ENCODE measurements around the gene M1AP. TPM values are rescaled to one million over a fixed set of nuclear protein-coding genes. Genes with fewer than 3 reads are reported as not detected.
"Not testable (repeated sequence)": the region's sequence is repeated elsewhere in the genome, so short reads cannot be mapped to it uniquely, and the experiment has no call there.

M1AP gene
- total RNA-seq, 1 experiment from 2014 or later: 0.11 TPM

- H3K27ac ChIP-seq (ENCODE audit: low read length): no peak overlapping the region
- DNase-seq: no peak
- H3K4me2 ChIP-seq (ENCODE audit: low read depth, low read length, poor library complexity, severe bottlenecking): no peak overlapping the region
- H3K27me3 ChIP-seq (ENCODE audit: low read length): 0 out of 2 replicates have a peak, but pooled peaks cover 3% of the 10 kb centered on the region
- no peak overlapping the region for H3K9ac ChIP-seq (ENCODE audit: low read length)
- H3K9me3 ChIP-seq (ENCODE audit: low read length): no peaks in the 10 kb centered on the region
- H3K9me2 ChIP-seq (replicated peaks; ENCODE audit: insufficient read depth, low read length): no peaks in the 10 kb centered on the region
- H3K4me3 ChIP-seq (ENCODE audit: low read length): no peak overlapping the region
- no peak overlapping the region for H2AFZ ChIP-seq (ENCODE audit: low read length)
- H3K4me1 ChIP-seq (ENCODE audit: low read length): peaks cover 5% of the 10 kb centered on the region
- H4K20me1 ChIP-seq (ENCODE audit: insufficient read depth, low read depth, low read length): no peaks in the 10 kb centered on the region
- no peaks in the 10 kb centered on the region for H3K36me3 ChIP-seq (ENCODE audit: insufficient read depth, low read length)
- H3K79me2 ChIP-seq (ENCODE audit: low read length): no peaks in the 10 kb centered on the region
These were observed 1.2 kb downstream of the M1AP start for GRCh38 chr2:74646834-74647482.

GRCh38 chr2:74646201-74646600 is 1.9 kb downstream of the M1AP start:
- Histone ChIP-seq H3K4me1 (ENCODE audit: low read length) (peaks cover 5% of the 10 kb centered on the region), H3K27ac (ENCODE audit: low read length) (no peak overlapping the region), H3K4me2 (ENCODE audit: low read depth, low read length, poor library complexity, severe bottlenecking) (no peak overlapping the region), H4K20me1 (ENCODE audit: insufficient read depth, low read depth, low read length) (no peaks in the 10 kb centered on the region), H3K9ac (ENCODE audit: low read length) (no peak overlapping the region), H2AFZ (ENCODE audit: low read length) (no peak overlapping the region), H3K79me2 (ENCODE audit: low read length) (no peaks in the 10 kb centered on the region), H3K9me2 (replicated peaks; ENCODE audit: insufficient read depth, low read length) (no peaks in the 10 kb centered on the region), H3K36me3 (ENCODE audit: insufficient read depth, low read length) (no peaks in the 10 kb centered on the region), H3K27me3 (ENCODE audit: low read length) (0 out of 2 replicates have a peak, but pooled peaks cover 3% of the 10 kb centered on the region), H3K9me3 (ENCODE audit: low read length) (no peaks in the 10 kb centered on the region), H3K4me3 (ENCODE audit: low read length) (no peak overlapping the region)
- no peak for DNase-seq

- H3K27ac ChIP-seq (ENCODE audit: low read length): no peak overlapping the region
- peaks cover 5% of the 10 kb centered on the region for H3K4me1 ChIP-seq (ENCODE audit: low read length)
- 0 out of 2 replicates have a peak, but pooled peaks cover 3% of the 10 kb centered on the region for H3K27me3 ChIP-seq (ENCODE audit: low read length)
- H3K4me2 ChIP-seq (ENCODE audit: low read depth, low read length, poor library complexity, severe bottlenecking): no peak overlapping the region
- H3K9ac ChIP-seq (ENCODE audit: low read length): no peak overlapping the region
- no peaks in the 10 kb centered on the region for H3K79me2 ChIP-seq (ENCODE audit: low read length)
- H4K20me1 ChIP-seq (ENCODE audit: insufficient read depth, low read depth, low read length): no peaks in the 10 kb centered on the region
- H3K9me3 ChIP-seq (ENCODE audit: low read length): no peaks in the 10 kb centered on the region
- H3K36me3 ChIP-seq (ENCODE audit: insufficient read depth, low read length): no peaks in the 10 kb centered on the region
- DNase-seq: no peak
- no peak overlapping the region for H3K4me3 ChIP-seq (ENCODE audit: low read length)
- no peaks in the 10 kb centered on the region for H3K9me2 ChIP-seq (replicated peaks; ENCODE audit: insufficient read depth, low read length)
- H2AFZ ChIP-seq (ENCODE audit: low read length): no peak overlapping the region
These were observed 2.8 kb downstream of the M1AP start for GRCh38 chr2:74645344-74645743.

GRCh38 chr2:74639550-74639949 is 8.6 kb downstream of the M1AP start:
- Histone ChIP-seq H3K4me1 (ENCODE audit: low read length) (no peaks in the 10 kb centered on the region), H3K9me2 (replicated peaks; ENCODE audit: insufficient read depth, low read length) (no peaks in the 10 kb centered on the region), H3K4me3 (ENCODE audit: low read length) (no peak overlapping the region), H3K36me3 (ENCODE audit: insufficient read depth, low read length) (no peaks in the 10 kb centered on the region), H3K9me3 (ENCODE audit: low read length) (no peaks in the 10 kb centered on the region), H3K27ac (ENCODE audit: low read length) (no peak overlapping the region), H3K9ac (ENCODE audit: low read length) (no peak overlapping the region), H3K79me2 (ENCODE audit: low read length) (no peaks in the 10 kb centered on the region), H3K4me2 (ENCODE audit: low read depth, low read length, poor library complexity, severe bottlenecking) (no peak overlapping the region), H3K27me3 (ENCODE audit: low read length) (peaks cover 3% of the 10 kb centered on the region; the same call in 1 of the 2 replicates), H4K20me1 (ENCODE audit: insufficient read depth, low read depth, low read length) (no peaks in the 10 kb centered on the region), H2AFZ (ENCODE audit: low read length) (no peak overlapping the region)
- DNase-seq: no peak

GRCh38 chr2:74632939-74633312 is 15.2 kb downstream of the M1AP start:
- Histone ChIP-seq H3K9me2 (replicated peaks; ENCODE audit: insufficient read depth, low read length) (no peaks in the 10 kb centered on the region), H3K27ac (ENCODE audit: low read length) (no peak overlapping the region), H3K4me1 (ENCODE audit: low read length) (no peaks in the 10 kb centered on the region), H3K79me2 (ENCODE audit: low read length) (no peaks in the 10 kb centered on the region), H3K9ac (ENCODE audit: low read length) (no peak overlapping the region), H3K27me3 (ENCODE audit: low read length) (no peaks in the 10 kb centered on the region; the same call in 1 of the 2 replicates), H4K20me1 (ENCODE audit: insufficient read depth, low read depth, low read length) (no peaks in the 10 kb centered on the region), H2AFZ (ENCODE audit: low read length) (no peak overlapping the region), H3K9me3 (ENCODE audit: low read length) (no peaks in the 10 kb centered on the region), H3K4me3 (ENCODE audit: low read length) (no peak overlapping the region), H3K36me3 (ENCODE audit: insufficient read depth, low read length) (no peaks in the 10 kb centered on the region), H3K4me2 (ENCODE audit: low read depth, low read length, poor library complexity, severe bottlenecking) (no peak overlapping the region)
- no peak for DNase-seq

GRCh38 chr2:74632209-74632938 is 15.8 kb downstream of the M1AP start:
- Histone ChIP-seq H3K4me2 (ENCODE audit: low read depth, low read length, poor library complexity, severe bottlenecking) (no peak overlapping the region), H3K9ac (ENCODE audit: low read length) (no peak overlapping the region), H2AFZ (ENCODE audit: low read length) (no peak overlapping the region)

GRCh38 chr2:74630454-74630853 is 17.7 kb downstream of the M1AP start:
- not testable (repeated sequence) for H3K27ac ChIP-seq (ENCODE audit: low read length); H2AFZ ChIP-seq (ENCODE audit: low read length); H4K20me1 ChIP-seq (ENCODE audit: insufficient read depth, low read depth, low read length); H3K36me3 ChIP-seq (ENCODE audit: insufficient read depth, low read length); H3K27me3 ChIP-seq (ENCODE audit: low read length); H3K9me2 ChIP-seq (replicated peaks; ENCODE audit: insufficient read depth, low read length); H3K79me2 ChIP-seq (ENCODE audit: low read length); H3K4me2 ChIP-seq (ENCODE audit: low read depth, low read length, poor library complexity, severe bottlenecking); DNase-seq; H3K4me1 ChIP-seq (ENCODE audit: low read length); H3K9me3 ChIP-seq (ENCODE audit: low read length); H3K9ac ChIP-seq (ENCODE audit: low read length); H3K4me3 ChIP-seq (ENCODE audit: low read length)

More at GRCh38 chr2:74632209-74632938, 15.8 kb downstream of the M1AP start:
- no peaks in the 10 kb centered on the region for H3K9me2 ChIP-seq (replicated peaks; ENCODE audit: insufficient read depth, low read length)
- H3K27me3 ChIP-seq (ENCODE audit: low read length): no peaks in the 10 kb centered on the region; the same call in 1 of the 2 replicates
- H3K79me2 ChIP-seq (ENCODE audit: low read length): no peaks in the 10 kb centered on the region
- no peak overlapping the region for H3K27ac ChIP-seq (ENCODE audit: low read length)
- H3K36me3 ChIP-seq (ENCODE audit: insufficient read depth, low read length): no peaks in the 10 kb centered on the region
- no peak overlapping the region for H3K4me3 ChIP-seq (ENCODE audit: low read length)
- no peaks in the 10 kb centered on the region for H4K20me1 ChIP-seq (ENCODE audit: insufficient read depth, low read depth, low read length)
- no peak for DNase-seq
- H3K4me1 ChIP-seq (ENCODE audit: low read length): no peaks in the 10 kb centered on the region
- no peaks in the 10 kb centered on the region for H3K9me3 ChIP-seq (ENCODE audit: low read length)

- Histone ChIP-seq H3K4me3 (ENCODE audit: low read length) (no peak overlapping the region), H3K36me3 (ENCODE audit: insufficient read depth, low read length) (no peaks in the 10 kb centered on the region), H2AFZ (ENCODE audit: low read length) (no peak overlapping the region)
These were observed 19.5 kb downstream of the M1AP start for GRCh38 chr2:74628538-74629105.

More at GRCh38 chr2:74628538-74629105, 19.5 kb downstream of the M1AP start:
- Histone ChIP-seq H3K27ac (ENCODE audit: low read length) (no peak overlapping the region), H3K9me3 (ENCODE audit: low read length) (no peaks in the 10 kb centered on the region), H4K20me1 (ENCODE audit: insufficient read depth, low read depth, low read length) (no peaks in the 10 kb centered on the region), H3K79me2 (ENCODE audit: low read length) (no peaks in the 10 kb centered on the region), H3K9ac (ENCODE audit: low read length) (no peak overlapping the region), H3K4me1 (ENCODE audit: low read length) (no peaks in the 10 kb centered on the region), H3K4me2 (ENCODE audit: low read depth, low read length, poor library complexity, severe bottlenecking) (no peak overlapping the region), H3K9me2 (replicated peaks; ENCODE audit: insufficient read depth, low read length) (no peaks in the 10 kb centered on the region), H3K27me3 (ENCODE audit: low read length) (no peaks in the 10 kb centered on the region)
- no peak for DNase-seq
